GM12878 (cell line): ENCODE results near the gene RAPGEF1. TPM values are rescaled to one million over a fixed set of nuclear protein-coding genes. Genes with fewer than 3 reads are reported as not detected.
A peak's percentile ranks its signal among the peaks of the same experiment; 100 is the strongest.

Experiments used
- ATAC-seq: fragments of 200-7000 bp; cut with Tn5 transposase; 3 replicates; pipeline ENCODE4 v1.9.1; 2020; ENCODE audit warnings: mild to moderate bottlenecking, moderate library complexity
- BruUV-seq: library from RNA; stranded (reverse); fragments of 400-500 nt; replicated peaks from 2 replicates; lab custom pipeline; 2021; lab: Mats Ljungman, UMichigan
- CTCF ChIA-PET: fragments of 300-600 bp; sonication (Branson Sonifier 250); formaldehyde crosslinking; extraction: SDS; loops from one replicate; lab custom pipeline; 2021; ENCODE audit warnings: inconsistent platforms; lab: Yijun Ruan, JAX
- POLR2A ChIA-PET: fragments of 350-600 bp; formaldehyde crosslinking; extraction: SDS; loops from one replicate; lab custom pipeline; 2021; ENCODE audit warnings: inconsistent platforms; lab: Charles Lee
- RAD21 ChIA-PET: fragments of 300-600 bp; sonication (Branson Sonifier 250); formaldehyde crosslinking; loops from one replicate; lab custom pipeline; 2023; ENCODE audit warnings: antibody characterized with exemption; ENCODE audit not compliant: unreplicated experiment; lab: Charles Lee
- SMC1A ChIA-PET: fragments of 300-600 bp; sonication (Branson Sonifier 250); formaldehyde crosslinking; loops from one replicate; lab custom pipeline; 2023; ENCODE audit not compliant: unreplicated experiment, uncharacterized antibody; lab: Charles Lee
- DNase-seq: peaks from one replicate; pipeline ENCODE4 v3.0.0-alpha.2; 2011; ENCODE audit warnings: low read depth, low spot score
- FAIRE-seq: peaks from 3 replicates; lab custom pipeline; 2011; peaks lifted over from hg19 to GRCh38; lab: Jason Lieb, UNC
- H2AFZ ChIP-seq: 2 replicates; pipeline ENCODE4 v1.6.0; 2011; ENCODE audit warnings: low read depth, low read length, control low read depth; ENCODE audit not compliant: control insufficient read depth
- H3K27ac ChIP-seq: 2 replicates; pipeline ENCODE4 v1.5.1; 2011; ENCODE audit warnings: control low read depth; ENCODE audit not compliant: control insufficient read depth, insufficient read depth
- H3K27me3 ChIP-seq, 2 experiments: replicated peaks in 1 of 2; 2 replicates each; pipeline versions ENCODE4 v1.6.0 to v1.6.1; 2011; ENCODE audit warnings: low read length in 1 of 2; ENCODE audit not compliant: control insufficient read depth in 2 of 2, insufficient read depth in 2 of 2
- H3K36me3 ChIP-seq, 2 experiments: 2 replicates each; pipeline ENCODE4 v1.5.1; 2011; ENCODE audit warnings: low read length in 1 of 2; ENCODE audit not compliant: control insufficient read depth in 2 of 2, insufficient read depth in 2 of 2
- H3K4me1 ChIP-seq: 2 replicates; pipeline ENCODE4 v1.6.1; 2011; ENCODE audit warnings: mild to moderate bottlenecking, low read length, moderate library complexity, mixed read lengths; ENCODE audit not compliant: control insufficient read depth, insufficient read depth
- H3K4me2 ChIP-seq: 2 replicates; pipeline ENCODE4 v1.6.0; 2011; ENCODE audit warnings: control low read depth; ENCODE audit not compliant: control insufficient read depth, insufficient read depth
- H3K4me3 ChIP-seq: fragments of 200-600 bp; sonication (generic); 2 replicates; pipeline ENCODE4 v1.5.1; 2016
- H3K79me2 ChIP-seq: 2 replicates; pipeline ENCODE4 v1.6.0; 2011; ENCODE audit warnings: low read length; ENCODE audit not compliant: control insufficient read depth, insufficient read depth
- H3K9ac ChIP-seq: 2 replicates; pipeline ENCODE4 v1.8.0; 2011; ENCODE audit warnings: low read length, control low read depth, mixed read lengths; ENCODE audit not compliant: control insufficient read depth, insufficient read depth
- H3K9me3 ChIP-seq: replicated peaks from 3 replicates; pipeline ENCODE4 v1.5.1; 2011; ENCODE audit warnings: mild to moderate bottlenecking, low read length; ENCODE audit not compliant: control insufficient read depth, insufficient read depth
- H4K20me1 ChIP-seq: 2 replicates; pipeline ENCODE4 v1.6.0; 2011; ENCODE audit not compliant: control insufficient read depth, insufficient read depth
- ATF7 ChIP-seq: fragments of 450-650 bp; IDR thresholded peaks from 2 replicates; pipeline ENCODE4 v1.6.1; 2016; ENCODE audit warnings: low read depth, mild to moderate bottlenecking
- BMI1 ChIP-seq: fragments of 450-650 bp; IDR thresholded peaks from 2 replicates; pipeline ENCODE4 v1.6.1; 2016; ENCODE audit warnings: mild to moderate bottlenecking, moderate library complexity, borderline replicate concordance
- CEBPB ChIP-seq, 2 experiments: fragments of 150-350 bp in 1 of 2; IDR thresholded peaks; 2 replicates each; pipeline ENCODE4 v1.6.1; 2012 to 2014; ENCODE audit warnings: low read depth in 2 of 2, low read length in 2 of 2, borderline replicate concordance in 1 of 2, inconsistent platforms in 1 of 2
- EGR1 ChIP-seq, 2 experiments: IDR thresholded peaks; 1 replicate in 1 of 2; 2 replicates in 1 of 2; pipeline ENCODE4 v1.6.1; 2011 to 2012; ENCODE audit warnings: low read depth in 2 of 2, low read length in 2 of 2, borderline replicate concordance in 1 of 2, mild to moderate bottlenecking in 1 of 2, moderate library complexity in 1 of 2
- FOS ChIP-seq: IDR thresholded peaks from 3 replicates; pipeline ENCODE4 v1.6.1; 2011; ENCODE audit warnings: borderline replicate concordance; ENCODE audit not compliant: insufficient read length; ENCODE audit errors: extremely low read depth
- JUND ChIP-seq: IDR thresholded peaks from 2 replicates; pipeline ENCODE4 v1.6.1; 2012; ENCODE audit warnings: low read depth, mild to moderate bottlenecking, low read length, improper control_type of control experiment, moderate library complexity
- MEF2A ChIP-seq: IDR thresholded peaks from 2 replicates; pipeline ENCODE4 v1.6.1; 2011; ENCODE audit warnings: low read depth, mild to moderate bottlenecking, low read length, moderate library complexity; ENCODE audit not compliant: insufficient read depth
- MTA2 ChIP-seq: fragments of 450-650 bp; IDR thresholded peaks from 2 replicates; pipeline ENCODE4 v1.6.1; 2016; ENCODE audit warnings: low read depth, mild to moderate bottlenecking, moderate library complexity
- NFIC ChIP-seq: IDR thresholded peaks from 2 replicates; pipeline ENCODE4 v1.6.1; 2012; ENCODE audit warnings: low read depth, mild to moderate bottlenecking, inconsistent platforms, low read length, moderate library complexity
- NRF1 ChIP-seq: conservative IDR thresholded peaks from 2 replicates; pipeline ENCODE4 v1.6.1; 2011; ENCODE audit warnings: mild to moderate bottlenecking, low read depth, low read length, improper control_type of control experiment
- ZNF384 ChIP-seq: IDR thresholded peaks from 2 replicates; pipeline ENCODE4 v1.6.1; 2012; ENCODE audit warnings: low read depth, mild to moderate bottlenecking, low read length, improper control_type of control experiment, borderline replicate concordance
- WGBS: methylation state at CpG from one replicate; pipeline ENCODE4 v1.1.6; 2016; ENCODE audit warnings: low lambda C conversion rate; ENCODE audit not compliant: insufficient replicate concordance, insufficient coverage; ENCODE audit errors: missing lambda C conversion rate; 5-methylcytosine and 5-hydroxymethylcytosine counted together
- in situ Hi-C: fragments of 300-500 bp; cut with MboI; formaldehyde crosslinking; loops from 9 replicates; pipeline ENCODE4 v1.14.3; 2018; ENCODE audit warnings: mixed read lengths
- intact Hi-C: fragments of 100-400 bp; cut with micrococcal nuclease; formaldehyde crosslinking; loops from one replicate; pipeline ENCODE4 v1.14.2; 2022; ENCODE audit not compliant: unreplicated experiment
- polyA plus RNA-seq, 11 experiments: library from polyadenylated mRNA; depleted of rRNA in 4 of 11; unstranded in 6 of 11; stranded (reverse) in 5 of 11; fragments of >200 nt; fragmentation: Nextera tagmentation in 4 of 11; fragmentation: Illumina TruSeq in 1 of 11; extraction: Ambion mirVana in 4 of 11; extraction: Trizol in 1 of 11; gene quantifications; 1 replicate in 1 of 11; 2 replicates in 10 of 11; pipeline versions ENCODE4 v1.2.1 to v1.2.3, GENCODE V29; 2011 to 2016; ENCODE audit warnings: inconsistent platforms in 2 of 11, missing spikeins in 2 of 11, low read depth in 1 of 11
- total RNA-seq, 4 experiments: library from RNA; depleted of rRNA in 3 of 4; stranded (reverse); fragments of >200 nt in 3 of 4; fragmentation: Illumina TruSeq in 1 of 4; extraction: Trizol in 1 of 4; gene quantifications; 2 replicates each; pipeline versions ENCODE4 v1.2.1 to v1.2.3, GENCODE V29; 2013 to 2021
- TF ChIP-seq, protein P1 (sequence below): IDR thresholded peaks from 2 replicates; pipeline ENCODE4 v1.6.1; 2011; ENCODE audit warnings: borderline replicate concordance, low read depth, mild to moderate bottlenecking, moderate library complexity, mixed read lengths, low read length; ENCODE audit not compliant: insufficient read depth; ENCODE audit errors: extremely low read length
- TF ChIP-seq, protein P2 (sequence below): fragments of 450-650 bp; IDR thresholded peaks from 2 replicates; pipeline ENCODE4 v1.6.1; 2017; ENCODE audit warnings: mild to moderate bottlenecking, moderate library complexity

RAPGEF1 gene
- total and polyA plus RNA-seq, 10 of the 15 experiments (the other 5 are each of a cell fraction or from before 2014, with no cell fraction given), result 0.42 to 113 (median 45.9) TPM

DNA sequence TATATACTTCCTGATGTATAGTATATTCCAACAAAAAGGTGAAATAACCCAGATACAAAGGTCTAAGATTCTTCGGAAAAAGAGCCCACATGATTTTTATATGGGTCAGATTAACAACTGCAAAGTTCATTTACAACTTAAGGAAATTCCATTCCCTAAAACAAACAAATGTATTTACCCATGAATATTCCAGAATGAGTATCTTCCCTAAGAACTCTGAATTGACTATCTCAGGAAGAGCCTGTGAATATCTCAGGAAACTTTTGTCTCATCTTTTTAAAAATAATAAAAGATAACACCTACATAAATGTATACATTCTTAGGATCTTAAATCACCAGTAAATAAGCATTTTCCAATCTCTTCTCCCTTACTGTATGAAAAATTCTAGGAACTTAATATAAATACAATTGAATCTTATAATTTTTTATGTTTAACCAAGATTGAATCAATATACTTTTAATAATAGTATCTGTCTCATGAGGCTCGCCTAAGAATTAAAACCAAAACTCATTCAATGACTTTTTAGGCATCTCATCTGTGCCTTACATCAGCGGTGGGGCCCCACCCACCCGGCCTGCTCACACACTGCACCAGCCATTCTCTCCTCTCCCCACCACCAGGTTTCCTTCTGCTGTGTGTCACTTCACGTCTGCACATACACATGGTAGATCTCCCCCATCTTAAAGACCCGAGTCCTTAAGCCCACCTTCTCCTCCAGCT is 78.1 kb downstream of the RAPGEF1 start:
- H3K79me2 ChIP-seq, result peaks cover 97% of the 10 kb centered on the region
- peak overlapping the region; percentile 31 for H3K27ac ChIP-seq
- WGBS, result 10% methylated on average over 6 of the region's 6 CpGs
- FAIRE-seq (no peak), DNase-seq (no peak), ATAC-seq (peak; percentile 44)
- H3K27me3 ChIP-seq, result no peaks in the 10 kb centered on the region
- intact Hi-C loops (no loop called here), in situ Hi-C loops (no loop called here)
- H3K9me3 ChIP-seq, result no peaks in the 10 kb centered on the region
- H2AFZ ChIP-seq, result no peak overlapping the region
- SMC1A ChIA-PET, result interaction anchor here (1.2 to 21.1 kb wide), 4 partner anchors 17 to 74 kb away, joined by 3 to 535 read pairs (median 66); partner anchors contain the start of gene RAPGEF1
- no peak overlapping the region for H3K4me3 ChIP-seq
- BruUV-seq, result no TSS peak
- peaks cover 3 to 5% of the 10 kb centered on the region in 2 experiments; a peak in 3 of 4 replicates for H3K36me3 ChIP-seq
- POLR2A ChIA-PET, result interaction anchor here (1.0 to 1.1 kb wide), 3 partner anchors 26 to 68 kb away, joined by 3 to 4 read pairs (median 4); no protein-coding TSS in a partner anchor
- no peak overlapping the region for H3K9ac ChIP-seq
- H3K4me1 ChIP-seq, result peaks cover 56% of the 10 kb centered on the region
- H3K4me2 ChIP-seq, result no peak overlapping the region; the same call in 1 of the 2 replicates
- CTCF ChIA-PET, result interaction anchor here (0.8 to 1.4 kb wide), 3 partner anchors 15 to 69 kb away, joined by 3 to 4 read pairs (median 3); no protein-coding TSS in a partner anchor
- no peaks in the 10 kb centered on the region for H4K20me1 ChIP-seq
- RAD21 ChIA-PET, result interaction anchor here (10.6 kb wide), 1 partner anchor 70 kb away, joined by 187 read pairs; no protein-coding TSS in a partner anchor
- TF ChIP-seq JUND (no peak), BMI1 (no peak), EGR1 (IDR thresholded peaks at IDR 0.05; ENCODE audit: borderline replicate concordance in 1 of 2, low read depth in 2 of 2, low read length in 2 of 2) (no peak), ATF7 (no peak), ZNF384 (no peak), CEBPB (IDR thresholded peaks at IDR 0.05; ENCODE audit: borderline replicate concordance in 1 of 2, low read depth in 2 of 2, low read length in 2 of 2) (no peak), FOS (no peak), NRF1 (no peak), MEF2A (no peak), NFIC (no peak), MTA2 (no peak)
- TF ChIP-seq, protein P1, sequence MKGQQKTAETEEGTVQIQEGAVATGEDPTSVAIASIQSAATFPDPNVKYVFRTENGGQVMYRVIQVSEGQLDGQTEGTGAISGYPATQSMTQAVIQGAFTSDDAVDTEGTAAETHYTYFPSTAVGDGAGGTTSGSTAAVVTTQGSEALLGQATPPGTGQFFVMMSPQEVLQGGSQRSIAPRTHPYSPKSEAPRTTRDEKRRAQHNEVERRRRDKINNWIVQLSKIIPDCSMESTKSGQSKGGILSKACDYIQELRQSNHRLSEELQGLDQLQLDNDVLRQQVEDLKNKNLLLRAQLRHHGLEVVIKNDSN, result no peak
- TF ChIP-seq, protein P2, sequence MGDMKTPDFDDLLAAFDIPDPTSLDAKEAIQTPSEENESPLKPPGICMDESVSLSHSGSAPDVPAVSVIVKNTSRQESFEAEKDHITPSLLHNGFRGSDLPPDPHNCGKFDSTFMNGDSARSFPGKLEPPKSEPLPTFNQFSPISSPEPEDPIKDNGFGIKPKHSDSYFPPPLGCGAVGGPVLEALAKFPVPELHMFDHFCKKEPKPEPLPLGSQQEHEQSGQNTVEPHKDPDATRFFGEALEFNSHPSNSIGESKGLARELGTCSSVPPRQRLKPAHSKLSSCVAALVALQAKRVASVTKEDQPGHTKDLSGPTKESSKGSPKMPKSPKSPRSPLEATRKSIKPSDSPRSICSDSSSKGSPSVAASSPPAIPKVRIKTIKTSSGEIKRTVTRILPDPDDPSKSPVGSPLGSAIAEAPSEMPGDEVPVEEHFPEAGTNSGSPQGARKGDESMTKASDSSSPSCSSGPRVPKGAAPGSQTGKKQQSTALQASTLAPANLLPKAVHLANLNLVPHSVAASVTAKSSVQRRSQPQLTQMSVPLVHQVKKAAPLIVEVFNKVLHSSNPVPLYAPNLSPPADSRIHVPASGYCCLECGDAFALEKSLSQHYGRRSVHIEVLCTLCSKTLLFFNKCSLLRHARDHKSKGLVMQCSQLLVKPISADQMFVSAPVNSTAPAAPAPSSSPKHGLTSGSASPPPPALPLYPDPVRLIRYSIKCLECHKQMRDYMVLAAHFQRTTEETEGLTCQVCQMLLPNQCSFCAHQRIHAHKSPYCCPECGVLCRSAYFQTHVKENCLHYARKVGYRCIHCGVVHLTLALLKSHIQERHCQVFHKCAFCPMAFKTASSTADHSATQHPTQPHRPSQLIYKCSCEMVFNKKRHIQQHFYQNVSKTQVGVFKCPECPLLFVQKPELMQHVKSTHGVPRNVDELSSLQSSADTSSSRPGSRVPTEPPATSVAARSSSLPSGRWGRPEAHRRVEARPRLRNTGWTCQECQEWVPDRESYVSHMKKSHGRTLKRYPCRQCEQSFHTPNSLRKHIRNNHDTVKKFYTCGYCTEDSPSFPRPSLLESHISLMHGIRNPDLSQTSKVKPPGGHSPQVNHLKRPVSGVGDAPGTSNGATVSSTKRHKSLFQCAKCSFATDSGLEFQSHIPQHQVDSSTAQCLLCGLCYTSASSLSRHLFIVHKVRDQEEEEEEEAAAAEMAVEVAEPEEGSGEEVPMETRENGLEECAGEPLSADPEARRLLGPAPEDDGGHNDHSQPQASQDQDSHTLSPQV, result no peak
